Measurements from ENCODE around the gene GSDME.

Gene GSDME

GRCh38 chr7:24713039-24713793, 44.0 kb downstream of the GSDME start:
- H3K9ac ChIP-seq (ENCODE audit: low read length), result no peak overlapping the region
- TF ChIP-seq EZH2phosphoT487 (IDR thresholded peaks at IDR 0.05; ENCODE audit: low read length), result no peak
- TF ChIP-seq CTCF (IDR thresholded peaks at IDR 0.05; ENCODE audit: low read length), result no peak
- no peak for TF ChIP-seq EZH2 (optimal IDR thresholded peaks at IDR 0.05; ENCODE audit: low read depth, low read length)
- peaks cover 36% of the 10 kb centered on the region for H3K4me1 ChIP-seq (ENCODE audit: low read length)
- no peak overlapping the region for H3K4me2 ChIP-seq (ENCODE audit: low read depth, low read length)
- H3K36me3 ChIP-seq (replicated peaks; ENCODE audit: insufficient read depth, low read length), result no peaks in the 10 kb centered on the region
- H3K79me2 ChIP-seq (ENCODE audit: low read length), result no peaks in the 10 kb centered on the region
- DNase-seq, result no peak
- peaks cover 18% of the 10 kb centered on the region for H3F3A ChIP-seq (ENCODE audit: insufficient read depth, low read length)
- no peaks in the 10 kb centered on the region for H3K9me3 ChIP-seq (replicated peaks; ENCODE audit: insufficient read depth, low read length)
- H4K20me1 ChIP-seq (ENCODE audit: insufficient read depth, low read length), result no peaks in the 10 kb centered on the region
- H3K27ac ChIP-seq (ENCODE audit: low read length), result no peak overlapping the region
- H3K9me2 ChIP-seq (replicated peaks; ENCODE audit: insufficient read depth, low read length), result no peaks in the 10 kb centered on the region
- H3K27me3 ChIP-seq (replicated peaks; ENCODE audit: insufficient read depth, low read length), result no peaks in the 10 kb centered on the region
- H2AFZ ChIP-seq (ENCODE audit: low read length), result no peak overlapping the region
- H3K4me3 ChIP-seq (ENCODE audit: low read length), result no peak overlapping the region

- Histone ChIP-seq H3K79me2 (ENCODE audit: low read length) (no peaks in the 10 kb centered on the region), H3K4me2 (ENCODE audit: low read depth, low read length) (no peak overlapping the region), H3K27me3 (replicated peaks; ENCODE audit: insufficient read depth, low read length) (no peaks in the 10 kb centered on the region), H3K27ac (ENCODE audit: low read length) (no peak overlapping the region), H3K36me3 (replicated peaks; ENCODE audit: insufficient read depth, low read length) (no peaks in the 10 kb centered on the region), H3K9me3 (replicated peaks; ENCODE audit: insufficient read depth, low read length) (no peaks in the 10 kb centered on the region), H4K20me1 (ENCODE audit: insufficient read depth, low read length) (no peaks in the 10 kb centered on the region), H3F3A (ENCODE audit: insufficient read depth, low read length) (peaks cover 3% of the 10 kb centered on the region), H3K4me3 (ENCODE audit: low read length) (no peak overlapping the region), H3K9ac (ENCODE audit: low read length) (no peak overlapping the region), H3K9me2 (replicated peaks; ENCODE audit: insufficient read depth, low read length) (no peaks in the 10 kb centered on the region), H2AFZ (ENCODE audit: low read length) (no peak overlapping the region), H3K4me1 (ENCODE audit: low read length) (peaks cover 10% of the 10 kb centered on the region)
- TF ChIP-seq EZH2phosphoT487 (IDR thresholded peaks at IDR 0.05; ENCODE audit: low read length), result no peak
- no peak for TF ChIP-seq EZH2 (optimal IDR thresholded peaks at IDR 0.05; ENCODE audit: low read depth, low read length)
- TF ChIP-seq CTCF (IDR thresholded peaks at IDR 0.05; ENCODE audit: low read length), result no peak
- DNase-seq, result no peak
Measured at GRCh38 chr7:24709585-24710360, 47.5 kb downstream of the GSDME start.

GRCh38 chr7:24709051-24709450, 48.2 kb downstream of the GSDME start:
- Histone ChIP-seq H3K9me3 (replicated peaks; ENCODE audit: insufficient read depth, low read length) (no peaks in the 10 kb centered on the region), H3K36me3 (replicated peaks; ENCODE audit: insufficient read depth, low read length) (no peaks in the 10 kb centered on the region), H3K4me3 (ENCODE audit: low read length) (no peak overlapping the region), H2AFZ (ENCODE audit: low read length) (no peak overlapping the region), H3K27me3 (replicated peaks; ENCODE audit: insufficient read depth, low read length) (no peaks in the 10 kb centered on the region), H3F3A (ENCODE audit: insufficient read depth, low read length) (no peaks in the 10 kb centered on the region), H3K4me2 (ENCODE audit: low read depth, low read length) (no peak overlapping the region), H3K9me2 (replicated peaks; ENCODE audit: insufficient read depth, low read length) (no peaks in the 10 kb centered on the region), H3K9ac (ENCODE audit: low read length) (no peak overlapping the region), H4K20me1 (ENCODE audit: insufficient read depth, low read length) (no peaks in the 10 kb centered on the region), H3K79me2 (ENCODE audit: low read length) (no peaks in the 10 kb centered on the region), H3K27ac (ENCODE audit: low read length) (no peak overlapping the region), H3K4me1 (ENCODE audit: low read length) (peaks cover 3% of the 10 kb centered on the region; the same call in 1 of the 2 replicates)
- TF ChIP-seq EZH2 (optimal IDR thresholded peaks at IDR 0.05; ENCODE audit: low read depth, low read length) (no peak), EZH2phosphoT487 (IDR thresholded peaks at IDR 0.05; ENCODE audit: low read length) (no peak), CTCF (IDR thresholded peaks at IDR 0.05; ENCODE audit: low read length) (no peak)
- DNase-seq, result no peak

Data from MM.1S (cell line).